ENCODE data around the gene UBE2G1.

Gene UBE2G1

DNA sequence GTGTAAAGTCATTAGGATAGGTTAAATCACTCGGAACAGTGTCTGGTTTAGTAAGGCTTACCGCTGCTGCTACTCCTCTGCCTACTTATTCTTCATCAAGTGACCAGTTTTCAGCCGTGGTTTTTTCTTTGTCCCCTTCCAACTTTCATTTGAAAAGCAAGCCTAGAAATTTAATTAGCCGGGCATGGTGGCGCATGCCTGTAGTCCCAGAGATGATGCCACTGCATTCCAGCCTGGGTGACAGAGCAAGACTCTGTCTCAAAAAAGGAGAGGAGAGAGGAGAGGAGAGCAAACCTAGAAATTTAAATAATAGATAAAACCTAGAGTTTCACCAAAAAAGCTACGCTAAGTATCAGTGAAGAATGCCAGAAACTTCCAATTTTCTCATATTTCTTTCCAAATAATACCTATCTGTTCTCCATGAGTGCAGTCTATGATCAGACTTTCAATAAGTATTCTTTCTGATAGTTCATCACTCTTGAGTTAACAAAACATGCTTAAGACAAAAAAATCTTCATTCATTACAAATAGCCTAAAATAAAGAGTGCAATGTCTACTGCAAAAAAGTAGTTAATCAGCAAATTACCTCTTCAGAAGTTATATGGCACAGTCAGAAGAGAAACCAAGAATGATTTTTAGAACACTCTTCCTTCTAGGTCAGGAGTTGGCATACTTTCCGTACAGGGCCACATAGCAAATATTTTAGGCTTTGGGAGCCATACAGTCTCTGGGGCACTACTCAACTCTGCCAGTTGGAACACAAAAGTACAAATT, 117.8 kb downstream of the UBE2G1 start:
- DNase-seq (ENCODE audit: low read depth, low spot score), result no peak

GRCh38 chr17:4247971-4248388, 118.5 kb downstream of the UBE2G1 start:
- DNase-seq (ENCODE audit: low read depth, low spot score), result no peak

DNA sequence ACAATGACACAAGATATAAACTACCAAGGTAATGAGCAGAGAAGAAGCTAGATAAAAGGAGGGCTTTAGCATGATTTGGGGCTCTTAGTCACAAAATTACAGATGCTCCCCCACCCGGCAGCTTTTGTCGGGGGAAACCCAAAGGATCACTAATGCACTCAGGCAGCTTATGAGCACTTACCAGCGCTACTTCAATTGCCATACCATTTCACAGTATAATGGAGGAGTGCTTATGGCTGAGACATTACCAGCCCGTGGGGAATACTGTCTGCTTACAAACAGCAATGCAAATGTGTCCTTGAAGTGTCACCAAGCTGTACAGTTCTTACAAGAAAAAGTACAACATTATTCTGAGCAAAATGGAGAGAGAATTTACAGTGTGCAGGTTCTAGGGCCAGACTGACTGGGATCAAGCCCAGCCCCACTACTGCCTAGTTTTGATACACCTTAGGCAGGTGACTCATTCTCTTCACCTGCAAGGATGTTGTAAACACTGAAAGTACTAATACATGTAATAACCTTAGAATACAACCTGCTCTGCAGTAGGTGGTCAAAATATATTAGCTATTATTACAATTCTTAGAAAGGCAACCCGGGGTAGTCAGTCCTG, 119.0 kb downstream of the UBE2G1 start:
- no peak for DNase-seq (ENCODE audit: low read depth, low spot score)

DNA sequence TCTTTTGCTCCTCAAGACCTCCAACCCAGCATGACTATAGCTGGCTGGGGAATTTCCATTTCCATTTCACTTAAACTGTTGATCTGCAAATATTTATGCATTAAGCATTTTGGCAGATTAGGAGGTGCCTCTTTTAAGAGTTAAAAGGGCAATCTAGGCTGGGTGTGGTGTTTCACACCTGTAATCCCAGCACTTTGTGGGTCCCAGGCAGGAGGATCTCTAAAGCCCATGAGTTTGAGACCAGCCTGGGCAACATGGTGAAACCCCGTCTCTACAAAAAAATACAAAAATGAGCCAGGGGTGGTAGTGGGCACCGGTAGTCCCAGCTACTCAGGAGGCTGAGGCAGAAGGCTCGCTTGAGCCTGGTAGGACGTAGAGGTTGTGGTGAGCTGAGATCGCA, 119.8 kb downstream of the UBE2G1 start:
- DNase-seq (ENCODE audit: low read depth, low spot score), result no peak

GRCh38 chr17:4241535-4241934, 124.9 kb downstream of the UBE2G1 start:
- DNase-seq (ENCODE audit: low read depth, low spot score), result no peak

GRCh38 chr17:4236456-4236855, 130.0 kb downstream of the UBE2G1 start:
- no peak for DNase-seq (ENCODE audit: low read depth, low spot score)

GRCh38 chr17:4235372-4236279, 130.8 kb downstream of the UBE2G1 start:
- DNase-seq (ENCODE audit: low read depth, low spot score), result no peak

DNA sequence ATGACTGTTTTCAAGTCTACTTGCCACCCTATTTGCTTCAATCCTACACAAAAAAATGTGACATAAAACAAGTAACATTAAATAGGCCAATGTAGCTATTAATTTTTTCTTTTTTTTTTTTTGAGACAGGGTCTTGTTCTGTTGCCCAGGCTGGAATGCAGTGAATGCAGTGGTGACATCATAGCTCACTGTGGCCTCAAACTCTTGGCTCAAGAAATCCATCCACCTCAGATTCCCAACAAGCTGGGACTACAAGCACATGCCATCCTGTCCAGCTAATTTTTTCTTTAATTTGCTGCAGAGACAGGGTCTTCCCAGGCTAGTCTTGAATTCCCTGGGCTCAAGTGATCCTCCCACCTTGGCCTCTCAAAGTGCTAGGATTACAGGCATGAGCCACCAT, 132.1 kb downstream of the UBE2G1 start:
- DNase-seq (ENCODE audit: low read depth, low spot score), result no peak

DNA sequence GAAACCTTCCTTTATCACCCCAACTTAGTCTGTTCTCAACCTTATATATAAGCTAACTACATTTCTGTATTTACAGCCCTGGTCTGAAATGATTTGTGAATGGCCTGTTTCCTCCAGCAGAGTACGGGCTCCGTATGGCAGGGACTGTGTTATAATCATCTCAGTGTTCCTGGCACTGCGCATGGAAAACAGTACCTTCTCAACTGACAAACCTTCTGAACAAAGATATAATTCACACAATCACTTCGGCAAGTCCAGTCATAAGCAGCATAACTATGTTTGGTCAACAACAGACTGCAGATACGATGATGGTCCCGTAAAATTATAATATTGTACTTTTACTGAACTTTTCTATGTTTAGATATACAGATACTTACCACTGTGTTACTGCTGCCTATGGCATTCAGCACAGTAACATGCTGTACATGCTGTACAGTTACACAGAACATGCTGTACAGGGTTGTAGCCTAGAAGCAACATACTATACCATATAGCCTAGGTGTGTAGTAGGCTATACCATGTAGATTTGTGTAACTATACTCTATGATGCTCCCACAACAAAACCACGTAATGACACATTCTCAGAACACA, 132.7 kb downstream of the UBE2G1 start:
- no peak for DNase-seq (ENCODE audit: low read depth, low spot score)

- no peak for DNase-seq (ENCODE audit: low read depth, low spot score)
Observed at GRCh38 chr17:4232168-4232813, 134.2 kb downstream of the UBE2G1 start.

GRCh38 chr17:4229627-4230541, 136.6 kb downstream of the UBE2G1 start:
- peak; percentile 76 for DNase-seq (ENCODE audit: low read depth, low spot score)

DNA sequence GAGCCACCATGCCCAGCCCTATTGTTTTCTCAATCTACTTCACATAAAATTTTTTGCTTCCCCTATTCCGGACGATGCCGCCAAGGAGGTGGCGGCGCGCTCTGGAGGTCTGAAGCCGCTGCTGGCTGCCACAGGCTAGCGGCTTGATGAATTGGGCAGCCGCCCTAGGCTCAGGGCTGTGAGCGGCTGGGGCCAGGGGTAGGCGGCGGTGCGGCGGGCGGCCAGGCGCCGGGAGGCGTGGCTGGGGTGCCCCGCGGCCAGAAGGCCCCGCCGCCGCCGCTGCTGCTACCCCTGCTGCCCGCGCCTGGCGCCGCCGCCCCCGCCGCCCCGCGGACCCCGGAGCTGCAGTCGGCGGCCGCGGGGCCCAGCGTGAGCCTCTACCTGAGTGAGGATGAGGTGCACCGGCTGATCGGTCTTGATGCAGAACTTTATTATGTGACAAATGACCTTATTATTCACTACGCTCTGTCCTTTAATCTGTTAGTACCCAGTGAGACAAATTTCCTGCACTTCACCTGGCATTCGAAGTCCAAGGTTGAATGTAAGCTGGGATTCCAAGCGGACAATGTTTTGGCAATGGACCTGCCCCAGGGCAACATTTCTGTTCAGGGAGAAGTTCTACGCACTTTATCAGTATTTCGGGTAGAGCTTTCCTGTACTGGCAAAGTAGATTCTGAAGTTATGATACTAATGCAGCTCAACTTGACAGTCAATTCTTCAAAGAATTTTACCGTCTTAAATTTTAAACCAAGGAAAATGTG, 144.4 kb downstream of the UBE2G1 start:
- no peak for DNase-seq (ENCODE audit: low read depth, low spot score)

- no peak for DNase-seq (ENCODE audit: low read depth, low spot score)
Observed at GRCh38 chr17:4221163-4221562, 145.3 kb downstream of the UBE2G1 start.

GRCh38 chr17:4220655-4221054, 145.8 kb downstream of the UBE2G1 start:
- DNase-seq (ENCODE audit: low read depth, low spot score), result no peak
